Measurements from ENCODE around the gene GUCY1A2.

GUCY1A2 gene

DNA sequence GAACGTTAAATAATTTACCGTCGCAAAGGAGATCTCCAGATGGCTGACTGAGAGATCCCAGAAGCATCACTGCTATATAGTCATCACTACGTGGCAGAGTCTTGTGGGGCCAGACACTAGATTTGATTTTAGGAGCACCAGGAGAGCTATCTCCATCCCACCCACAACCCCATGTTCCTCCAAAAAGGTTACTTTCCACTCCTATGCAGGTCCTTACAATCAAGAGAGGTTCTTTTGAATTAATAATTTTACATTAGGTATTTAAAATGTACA lies 19.4 kb downstream of the GUCY1A2 start:
- no peak for DNase-seq (ENCODE audit: low read depth in 2 of 2)

GRCh38 chr11:106998116-106998915 lies 20.0 kb downstream of the GUCY1A2 start:
- no peak for DNase-seq (ENCODE audit: low read depth in 2 of 2)

GRCh38 chr11:106997227-106997626 lies 21.0 kb downstream of the GUCY1A2 start:
- DNase-seq (ENCODE audit: low read depth in 2 of 2): no peak

- DNase-seq (ENCODE audit: low read depth in 2 of 2): no peak
Observed at GRCh38 chr11:106996691-106997090, 21.6 kb downstream of the GUCY1A2 start.

- DNase-seq (ENCODE audit: low read depth in 2 of 2): no peak
Observed at GRCh38 chr11:106990331-106990730, 27.9 kb downstream of the GUCY1A2 start.

GRCh38 chr11:106989078-106989455 lies 29.2 kb downstream of the GUCY1A2 start:
- no peak for DNase-seq (ENCODE audit: low read depth in 2 of 2)

DNA sequence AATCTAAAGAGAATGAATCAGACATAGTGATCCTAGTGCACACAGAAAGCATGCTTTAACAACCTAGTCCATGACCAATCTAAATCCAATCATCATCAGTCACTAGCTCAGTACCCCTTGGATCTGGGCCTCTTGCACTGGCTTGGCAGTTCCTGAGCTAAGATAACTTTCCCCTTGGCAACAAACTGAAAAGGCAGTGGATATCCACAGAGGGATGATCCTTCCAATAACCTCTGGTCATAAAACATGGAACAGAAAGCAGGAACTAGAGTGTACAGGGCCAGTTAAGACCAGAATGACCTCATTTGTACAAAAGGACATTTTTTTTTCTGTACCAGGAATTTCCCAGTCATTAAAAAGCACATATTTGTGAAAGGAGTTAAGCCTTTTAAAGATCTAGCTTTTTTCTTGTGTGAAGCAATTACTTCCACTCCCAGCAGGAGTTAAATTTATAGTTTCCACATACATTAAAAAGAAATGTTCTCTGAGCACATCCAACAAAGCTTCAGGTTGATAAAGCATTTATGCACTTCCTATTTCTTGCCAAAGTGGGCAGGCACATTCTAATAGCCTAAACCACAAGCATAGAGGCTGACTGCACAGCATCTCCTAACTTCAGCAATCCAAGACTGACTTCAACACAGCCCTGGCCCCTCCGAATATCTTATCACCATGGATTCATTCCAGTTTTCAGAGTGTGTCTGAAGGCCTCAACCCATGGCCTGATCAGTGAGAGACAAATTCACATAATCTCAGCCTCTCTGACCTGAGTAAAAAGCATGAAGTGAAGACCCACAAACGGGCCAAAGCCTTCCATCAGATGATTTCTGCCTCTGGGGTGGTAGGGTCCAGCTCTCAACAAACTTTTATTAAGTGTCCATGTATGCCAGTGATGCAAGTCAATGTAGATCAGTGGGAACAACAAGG lies 29.9 kb downstream of the GUCY1A2 start:
- no peak for DNase-seq (ENCODE audit: low read depth in 2 of 2)

DNA sequence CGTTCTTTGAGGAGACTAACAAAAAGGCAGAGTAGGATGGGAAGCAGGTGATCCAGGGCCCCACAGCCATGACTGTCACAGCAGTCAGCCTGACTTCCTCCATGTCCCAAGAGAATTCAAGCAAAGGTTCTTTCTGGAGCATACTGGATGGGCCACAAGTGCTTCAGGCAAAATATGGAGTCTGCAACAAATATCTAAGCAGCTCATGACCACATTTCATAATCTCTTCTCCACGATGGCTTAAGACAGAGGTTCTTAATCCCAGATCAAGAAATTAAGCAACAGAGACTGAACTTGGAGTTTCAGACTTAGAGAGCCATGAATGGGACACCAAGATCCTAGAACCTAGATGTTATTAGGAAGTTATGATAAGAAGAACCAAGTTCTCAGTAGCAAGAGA lies 31.6 kb downstream of the GUCY1A2 start:
- no peak for DNase-seq (ENCODE audit: low read depth in 2 of 2)

- no peak for DNase-seq (ENCODE audit: low read depth in 2 of 2)
Observed at GRCh38 chr11:106986261-106986660, 32.0 kb downstream of the GUCY1A2 start.

- DNase-seq (ENCODE audit: low read depth in 2 of 2): no peak
Observed at GRCh38 chr11:106983991-106984390, 34.3 kb downstream of the GUCY1A2 start.

DNA sequence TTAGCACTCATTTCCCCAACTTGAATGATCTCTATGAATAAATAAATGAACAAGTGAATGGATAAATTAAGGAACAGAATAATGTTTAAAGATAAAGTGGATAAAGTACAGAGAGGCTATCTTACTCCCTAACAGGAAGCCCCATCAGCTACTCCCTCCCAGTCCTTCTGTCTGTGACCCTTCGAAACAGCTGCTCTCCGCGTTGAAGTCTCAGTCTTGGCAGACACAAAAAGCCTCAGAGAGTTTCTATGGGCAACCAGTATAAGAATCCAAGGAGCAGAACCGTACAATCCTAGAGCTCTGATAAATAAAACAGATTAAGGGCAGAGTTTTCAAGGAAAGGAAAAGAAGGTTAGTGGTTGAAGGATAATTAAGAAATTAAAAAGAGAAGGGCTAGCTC lies 35.0 kb downstream of the GUCY1A2 start:
- no peak for DNase-seq (ENCODE audit: low read depth in 2 of 2)

GRCh38 chr11:106974831-106975230 lies 43.4 kb downstream of the GUCY1A2 start:
- DNase-seq (ENCODE audit: low read depth in 2 of 2): no peak

GRCh38 chr11:106971864-106972263 lies 46.4 kb downstream of the GUCY1A2 start:
- no peak for DNase-seq (ENCODE audit: low read depth in 2 of 2)

DNA sequence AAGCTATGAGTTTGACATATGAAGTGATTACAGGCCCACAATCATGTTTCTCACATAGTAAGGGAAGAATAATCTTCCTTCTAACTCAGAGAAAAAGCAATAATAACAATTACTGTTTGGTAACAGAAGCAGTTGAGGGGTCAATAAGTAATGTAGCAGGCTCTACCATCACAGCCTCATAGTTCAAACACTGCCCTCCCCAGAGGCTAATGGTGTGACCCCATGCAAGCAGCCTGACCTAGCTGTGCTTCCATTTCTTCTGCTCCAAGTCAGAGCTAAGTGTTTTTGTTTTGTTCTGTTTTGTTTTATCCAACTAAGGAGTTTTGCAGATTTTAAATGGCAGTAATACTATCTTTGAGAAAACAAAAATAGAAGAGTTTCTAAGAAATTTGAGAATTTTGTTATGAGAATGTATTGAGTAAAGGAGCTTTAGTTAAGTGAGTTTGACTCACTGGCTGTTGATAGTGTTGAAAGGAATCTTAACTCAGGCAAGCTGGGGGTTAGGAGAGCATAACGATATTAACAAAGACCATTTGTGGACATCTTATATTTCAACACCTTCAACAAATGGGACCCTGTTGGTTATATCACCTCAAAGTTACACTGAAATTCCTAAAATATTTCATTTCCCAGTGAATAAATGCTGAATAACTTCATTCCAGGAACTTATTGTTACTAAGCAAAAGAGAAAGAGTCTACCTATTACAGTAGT lies 48.5 kb downstream of the GUCY1A2 start:
- DNase-seq (ENCODE audit: low read depth in 2 of 2): no peak

GRCh38 chr11:106962995-106963394 lies 55.3 kb downstream of the GUCY1A2 start:
- no peak for DNase-seq (ENCODE audit: low read depth in 2 of 2)

DNA sequence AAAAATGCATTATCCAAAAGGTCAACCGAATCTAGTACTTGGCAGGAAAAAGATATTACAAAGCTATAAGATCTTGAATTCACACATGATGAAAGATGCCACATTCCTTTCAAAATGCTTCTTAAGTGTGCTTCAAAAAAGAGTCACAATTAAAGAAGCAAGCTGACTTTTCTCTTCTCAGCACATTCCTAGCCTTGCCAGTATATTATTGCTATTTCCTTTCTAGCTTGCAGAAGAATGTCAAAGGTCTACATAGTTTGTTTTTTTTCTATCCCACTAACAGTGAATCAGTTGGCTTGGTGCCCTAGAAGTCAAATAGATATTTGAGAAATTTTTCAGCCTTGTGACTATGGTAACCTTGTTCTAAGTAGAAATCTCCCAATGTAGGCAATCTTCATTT lies 56.8 kb downstream of the GUCY1A2 start:
- DNase-seq (ENCODE audit: low read depth in 2 of 2): no peak

GRCh38 chr11:106961048-106961447 lies 57.2 kb downstream of the GUCY1A2 start:
- no peak for DNase-seq (ENCODE audit: low read depth in 2 of 2)

GRCh38 chr11:106959800-106960199 lies 58.5 kb downstream of the GUCY1A2 start:
- DNase-seq (ENCODE audit: low read depth in 2 of 2): no peak

DNA sequence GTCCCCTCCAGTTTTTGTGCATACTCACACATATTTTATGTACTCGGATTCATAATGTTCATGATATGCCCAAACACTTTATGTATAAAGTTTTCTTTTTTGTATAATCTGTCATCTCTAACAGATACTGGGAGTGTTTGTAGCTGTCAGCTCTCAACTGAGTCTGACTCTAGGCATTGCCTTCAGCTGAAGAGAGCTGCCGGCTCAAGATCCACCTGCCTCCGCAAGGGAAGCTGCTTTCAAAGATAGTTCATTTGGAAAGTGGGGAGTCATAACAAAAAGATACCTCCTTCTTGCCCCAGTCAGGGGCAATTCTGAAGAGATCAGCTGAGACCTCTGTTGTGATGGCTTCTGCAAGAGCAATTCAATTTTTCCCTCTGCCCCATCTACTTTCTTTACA lies 58.9 kb downstream of the GUCY1A2 start:
- no peak for DNase-seq (ENCODE audit: low read depth in 2 of 2)

DNA sequence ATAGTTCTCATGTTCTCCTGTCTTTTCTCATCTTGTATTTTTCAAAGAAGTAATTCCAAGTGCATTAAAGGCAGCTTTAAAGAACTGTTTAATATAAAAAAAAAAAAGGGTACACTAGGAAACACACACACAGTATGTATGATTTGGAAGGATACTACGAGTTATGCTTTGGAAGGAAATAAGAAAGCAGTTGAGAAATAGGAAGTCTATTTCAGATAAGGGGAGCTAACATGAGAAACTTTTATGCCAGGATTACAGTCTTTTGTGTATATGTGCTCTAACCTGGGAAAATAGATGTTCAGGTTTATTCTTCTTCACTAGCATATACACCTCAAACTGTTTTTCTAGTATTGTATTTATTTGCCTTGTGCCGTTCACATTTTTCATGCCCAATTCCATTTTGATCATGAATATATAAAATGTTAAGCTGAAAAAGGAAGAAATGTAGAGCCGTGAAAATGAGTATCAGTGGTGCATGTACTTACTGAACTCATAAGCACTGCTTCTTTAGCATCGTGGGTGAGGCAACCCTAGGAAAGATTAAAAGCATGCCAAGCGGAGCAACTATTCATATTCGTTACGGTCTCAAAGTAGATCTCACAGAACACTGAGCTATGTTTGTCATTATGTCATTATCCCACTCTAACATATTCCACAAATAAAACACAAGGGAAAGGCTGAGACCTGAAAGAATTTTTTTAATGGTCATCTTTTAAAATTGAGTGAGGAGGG lies 59.6 kb downstream of the GUCY1A2 start:
- DNase-seq (ENCODE audit: low read depth in 2 of 2): no peak

- no peak for DNase-seq (ENCODE audit: low read depth in 2 of 2)
Observed at GRCh38 chr11:106957030-106957482, 61.2 kb downstream of the GUCY1A2 start.

- no peak for DNase-seq (ENCODE audit: low read depth in 2 of 2)
Observed at GRCh38 chr11:106950067-106950491, 68.2 kb downstream of the GUCY1A2 start.
